HCT116 (cell line): ENCODE measurements around the gene ALDH4A1. TPM values are rescaled to one million over a fixed set of nuclear protein-coding genes. Genes with fewer than 3 reads are reported as not detected.

ENCODE experiments used
- ATAC-seq: fragments of 200-7000 bp; cut with Tn5 transposase; 2 replicates; pipeline ENCODE4 v1.9.1; 2020; ENCODE audit warnings: mild to moderate bottlenecking, moderate library complexity
- BruUV-seq: library from RNA; stranded (reverse); fragments of 400-500 nt; replicated peaks from 2 replicates; lab custom pipeline; 2021; lab: Mats Ljungman, UMichigan
- CTCF ChIA-PET: fragments of 300-600 bp; sonication (Branson Sonifier 250); formaldehyde crosslinking; loops from one replicate; lab custom pipeline; 2021; ENCODE audit warnings: antibody characterized with exemption; lab: Charles Lee
- POLR2A ChIA-PET: fragments of 300-600, 350-600 bp; sonication (Branson Sonifier 250); formaldehyde crosslinking; loops from one replicate; lab custom pipeline; 2021; ENCODE audit warnings: antibody characterized with exemption; lab: Charles Lee
- RAD21 ChIA-PET, 2 experiments: fragments of 300-600 bp; sonication (Branson Sonifier 250); formaldehyde crosslinking; loops; one replicate each; lab custom pipeline; 2023; ENCODE audit warnings: low total read pairs in 2 of 2; ENCODE audit not compliant: uncharacterized antibody in 2 of 2, unreplicated experiment in 2 of 2, low non-redundant PET in 1 of 2; lab: Charles Lee
- DNase-seq: peaks from one replicate; pipeline ENCODE4 v3.0.0-alpha.2; 2010; ENCODE audit warnings: low read depth, low spot score
- H2AFZ ChIP-seq: fragments of 200-600 bp; shearing (Covaris generic), sonication (generic); 2 replicates; pipeline ENCODE4 v1.6.1; 2017; ENCODE audit warnings: low read depth, mixed run types, mixed read lengths, antibody characterized with exemption, low read length; ENCODE audit not compliant: poor library complexity, severe bottlenecking
- H3K27ac ChIP-seq: 2 replicates; pipeline ENCODE4 v1.5.1; 2012; ENCODE audit warnings: low read depth, low read length
- H3K27me3 ChIP-seq: fragments of 200-600 bp; sonication (generic); 2 replicates; pipeline ENCODE4 v1.6.1; 2016; ENCODE audit warnings: mixed run types, low read length, mixed read lengths; ENCODE audit not compliant: insufficient read depth
- H3K36me3 ChIP-seq, 2 experiments: fragments of 200-500 bp in 1 of 2; fragments of 200-600 bp in 1 of 2; sonication (Bioruptor generic) in 1 of 2; sonication (generic) in 1 of 2; 2 replicates each; pipeline versions ENCODE4 v1.5.1 to v1.6.1; 2014 to 2016; ENCODE audit warnings: low read length in 2 of 2, inconsistent platforms in 1 of 2, mixed read lengths in 1 of 2, mixed run types in 1 of 2; ENCODE audit not compliant: insufficient read depth in 2 of 2, control insufficient read depth in 1 of 2
- H3K4me1 ChIP-seq, 2 experiments: fragments of 200-600 bp in 1 of 2; sonication (generic) in 1 of 2; 2 replicates each; pipeline versions ENCODE4 v1.5.1 to v1.6.1; 2012 to 2017; ENCODE audit warnings: low read length in 2 of 2, inconsistent platforms in 1 of 2, mild to moderate bottlenecking in 1 of 2, mixed read lengths in 1 of 2, mixed run types in 1 of 2, moderate library complexity in 1 of 2; ENCODE audit not compliant: insufficient read depth in 2 of 2, control insufficient read depth in 1 of 2
- H3K4me2 ChIP-seq: fragments of 200-600 bp; sonication (generic); 2 replicates; pipeline ENCODE4 v1.6.1; 2017; ENCODE audit warnings: mixed run types, low read length, mixed read lengths
- H3K4me3 ChIP-seq, 2 experiments: fragments of 200-600 bp in 1 of 2; sonication (generic) in 1 of 2; replicated peaks in 1 of 2; 2 replicates each; pipeline ENCODE4 v1.5.1; 2011 to 2016; ENCODE audit warnings: low read length in 2 of 2, control low read depth in 1 of 2, low read depth in 1 of 2, mild to moderate bottlenecking in 1 of 2, mixed read lengths in 1 of 2, mixed run types in 1 of 2
- H3K79me2 ChIP-seq: fragments of 200-600 bp; sonication (generic); 2 replicates; pipeline ENCODE4 v1.6.1; 2017; ENCODE audit warnings: mild to moderate bottlenecking, mixed run types, low read length, moderate library complexity, mixed read lengths; ENCODE audit not compliant: insufficient read depth
- H3K9ac ChIP-seq: fragments of 200-600 bp; sonication (generic); 2 replicates; pipeline ENCODE4 v1.6.1; 2016; ENCODE audit warnings: low read length, mixed read lengths
- H3K9me2 ChIP-seq: fragments of 200-600 bp; sonication (generic), shearing (Covaris generic); 2 replicates; pipeline ENCODE4 v1.6.1; 2017; ENCODE audit warnings: mixed run types, mild to moderate bottlenecking, moderate library complexity; ENCODE audit not compliant: insufficient read depth
- H3K9me3 ChIP-seq, 2 experiments: fragments of 200-500 bp in 1 of 2; fragments of 200-600 bp in 1 of 2; sonication (Bioruptor generic) in 1 of 2; sonication (generic) in 1 of 2; 2 replicates each; pipeline ENCODE4 v1.6.1; 2014 to 2017; ENCODE audit warnings: low read length in 2 of 2, mixed read lengths in 2 of 2, inconsistent platforms in 1 of 2, low read depth in 1 of 2, mild to moderate bottlenecking in 1 of 2, mixed run types in 1 of 2, moderate library complexity in 1 of 2; ENCODE audit not compliant: control insufficient read depth in 1 of 2, insufficient read depth in 1 of 2
- H4K20me1 ChIP-seq: fragments of 200-600 bp; sonication (generic), shearing (Covaris generic); 2 replicates; pipeline ENCODE4 v1.6.1; 2017; ENCODE audit warnings: mixed run types, mild to moderate bottlenecking, moderate library complexity; ENCODE audit not compliant: insufficient read depth
- ATF3 ChIP-seq: IDR thresholded peaks from 2 replicates; pipeline ENCODE4 v1.6.1; 2012
- CBX3 ChIP-seq: IDR thresholded peaks from 2 replicates; pipeline ENCODE4 v1.6.1; 2012; ENCODE audit warnings: low read depth
- CEBPB ChIP-seq: IDR thresholded peaks from 2 replicates; pipeline ENCODE4 v1.6.1; 2012; ENCODE audit warnings: low read depth
- CTCF ChIP-seq, 3 experiments: fragments of 200-600 bp in 1 of 3; sonication (generic) in 1 of 3; IDR thresholded peaks in 2 of 3; conservative IDR thresholded peaks in 1 of 3; 2 replicates each; pipeline ENCODE4 v1.5.1; 2012 to 2017; ENCODE audit warnings: low read depth in 2 of 3, low read length in 2 of 3, antibody characterized with exemption in 1 of 3, borderline replicate concordance in 1 of 3, control low read depth in 1 of 3, mild to moderate bottlenecking in 1 of 3, mixed read lengths in 1 of 3, mixed run types in 1 of 3, moderate library complexity in 1 of 3; ENCODE audit not compliant: insufficient read depth in 1 of 3
- EGR1 ChIP-seq: IDR thresholded peaks from 2 replicates; pipeline ENCODE4 v1.6.1; 2012; ENCODE audit warnings: low read depth
- EZH2phosphoT487 ChIP-seq: fragments of 200-600 bp; IDR thresholded peaks from 2 replicates; pipeline ENCODE4 v1.6.1; 2018; ENCODE audit warnings: antibody characterized with exemption, borderline replicate concordance
- FOSL1 ChIP-seq: IDR thresholded peaks from 2 replicates; pipeline ENCODE4 v1.6.1; 2012; ENCODE audit warnings: low read depth
- JUND ChIP-seq: IDR thresholded peaks from 2 replicates; pipeline ENCODE4 v1.6.1; 2012
- MAX ChIP-seq: IDR thresholded peaks from 2 replicates; pipeline ENCODE4 v1.6.1; 2012
- POLR2A ChIP-seq: IDR thresholded peaks from 2 replicates; pipeline ENCODE4 v1.7.0; 2011; ENCODE audit warnings: borderline replicate concordance; ENCODE audit not compliant: insufficient read depth, insufficient read length; ENCODE audit errors: extremely low read depth
- POLR2AphosphoS5 ChIP-seq: IDR thresholded peaks from 2 replicates; pipeline ENCODE4 v1.6.1; 2011; ENCODE audit warnings: mild to moderate bottlenecking, low read depth, low read length, moderate library complexity
- RAD21 ChIP-seq: IDR thresholded peaks from 2 replicates; pipeline ENCODE4 v1.6.1; 2012; ENCODE audit warnings: low read depth, mild to moderate bottlenecking
- SIN3A ChIP-seq: IDR thresholded peaks from 2 replicates; pipeline ENCODE4 v1.6.1; 2012; ENCODE audit warnings: low read depth
- SP1 ChIP-seq: IDR thresholded peaks from 2 replicates; pipeline ENCODE4 v1.6.1; 2012; ENCODE audit warnings: low read depth
- TCF7L2 ChIP-seq: IDR thresholded peaks from 2 replicates; pipeline ENCODE4 v1.7.0; 2011; ENCODE audit warnings: borderline replicate concordance, inconsistent platforms; ENCODE audit not compliant: insufficient read depth, insufficient read length; ENCODE audit errors: extremely low read depth
- ZFX ChIP-seq: fragments of 450-650 bp; IDR thresholded peaks from 2 replicates; pipeline ENCODE4 v1.6.1; 2017
- ZNF274 ChIP-seq: fragments of 200-500 bp; sonication (Bioruptor generic); IDR thresholded peaks from 2 replicates; pipeline ENCODE4 v1.6.1; 2014; ENCODE audit warnings: mild to moderate bottlenecking, low read depth, low read length, inconsistent platforms
- intact Hi-C: fragments of 100-400 bp; cut with micrococcal nuclease; formaldehyde crosslinking; loops from 2 replicates; pipeline ENCODE4 v1.10.0; 2022
- total RNA-seq: library from RNA; stranded (reverse); gene quantifications from one replicate; pipeline ENCODE4 v1.2.1, GENCODE V29; 2021; ENCODE audit not compliant: unreplicated experiment
- TF ChIP-seq, protein P1 (sequence below): IDR thresholded peaks from 2 replicates; pipeline ENCODE4 v1.6.1; 2012; ENCODE audit warnings: low read depth

ALDH4A1 gene
- total RNA-seq, 1 experiment from 2014 or later, result 12.6 TPM

DNA sequence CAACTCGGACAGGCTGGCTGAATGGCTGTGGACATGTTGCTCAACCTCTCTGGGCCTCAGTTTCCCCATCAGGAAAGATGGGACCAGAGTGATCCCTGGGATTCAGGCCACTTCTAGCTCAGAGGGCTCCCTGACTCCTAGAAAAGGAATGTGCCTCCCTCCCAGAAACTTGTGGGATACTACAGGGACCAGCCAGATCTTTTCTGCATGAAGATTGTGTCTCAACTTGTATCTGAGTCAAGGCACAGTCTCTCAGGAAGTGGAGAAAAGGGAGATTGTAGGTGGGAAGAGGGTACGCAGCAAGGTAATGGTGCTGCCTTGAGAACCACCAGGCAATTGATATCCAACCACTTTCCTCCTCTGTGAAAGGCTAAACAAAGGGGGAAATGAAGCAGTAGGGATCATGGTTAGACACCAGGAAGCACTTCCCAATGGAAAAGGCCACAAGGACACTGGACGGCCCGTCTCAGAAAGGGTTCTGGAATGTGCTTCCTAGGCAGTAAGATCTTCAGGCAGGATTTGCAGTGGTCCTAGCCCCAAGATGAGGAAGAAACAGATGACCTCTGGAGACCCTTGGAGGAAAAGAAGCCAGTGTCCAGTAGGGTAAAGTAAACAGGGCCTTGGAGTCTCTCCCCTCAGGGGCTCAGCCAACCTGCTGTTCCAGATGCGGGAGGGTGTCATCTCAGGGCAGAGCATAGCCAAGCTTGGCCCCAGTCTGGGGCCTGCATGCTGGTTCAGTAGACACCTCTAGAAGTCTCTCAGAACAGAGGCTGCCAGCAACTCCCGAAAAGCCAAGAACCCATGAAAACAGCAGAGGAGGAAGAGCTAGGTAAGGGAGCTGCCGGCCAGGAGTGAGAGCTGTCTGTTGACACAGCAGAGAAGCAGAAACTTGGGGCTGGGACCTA, 37.3 kb upstream of the ALDH4A1 start:
- H3K79me2 ChIP-seq, result peaks cover 93% of the 10 kb centered on the region
- H3K9me2 ChIP-seq, result no peaks in the 10 kb centered on the region
- no peak for DNase-seq
- POLR2A ChIA-PET, result interaction anchor here (3.2 kb wide), 1 partner anchor 13 kb away, joined by 13 read pairs; no protein-coding TSS in a partner anchor
- CTCF ChIA-PET, result no interaction called here
- no peak overlapping the region for H2AFZ ChIP-seq
- TF ChIP-seq ZFX (no peak), EZH2phosphoT487 (no peak), MAX (no peak), RAD21 (no peak), CTCF (IDR thresholded peaks at IDR 0.05 in 2 of 3, conservative IDR thresholded peaks at IDR 0.05 in 1 of 3; ENCODE audit: borderline replicate concordance in 1 of 3, insufficient read depth in 1 of 3, low read depth in 2 of 3, low read length in 2 of 3) (no peak), POLR2AphosphoS5 (no peak), ZNF274 (no peak), CBX3 (no peak), POLR2A (no peak), SIN3A (no peak), JUND (no peak), SP1 (no peak), CEBPB (no peak), TCF7L2 (no peak), ATF3 (no peak), EGR1 (no peak), FOSL1 (no peak)
- TF ChIP-seq, protein P1, sequence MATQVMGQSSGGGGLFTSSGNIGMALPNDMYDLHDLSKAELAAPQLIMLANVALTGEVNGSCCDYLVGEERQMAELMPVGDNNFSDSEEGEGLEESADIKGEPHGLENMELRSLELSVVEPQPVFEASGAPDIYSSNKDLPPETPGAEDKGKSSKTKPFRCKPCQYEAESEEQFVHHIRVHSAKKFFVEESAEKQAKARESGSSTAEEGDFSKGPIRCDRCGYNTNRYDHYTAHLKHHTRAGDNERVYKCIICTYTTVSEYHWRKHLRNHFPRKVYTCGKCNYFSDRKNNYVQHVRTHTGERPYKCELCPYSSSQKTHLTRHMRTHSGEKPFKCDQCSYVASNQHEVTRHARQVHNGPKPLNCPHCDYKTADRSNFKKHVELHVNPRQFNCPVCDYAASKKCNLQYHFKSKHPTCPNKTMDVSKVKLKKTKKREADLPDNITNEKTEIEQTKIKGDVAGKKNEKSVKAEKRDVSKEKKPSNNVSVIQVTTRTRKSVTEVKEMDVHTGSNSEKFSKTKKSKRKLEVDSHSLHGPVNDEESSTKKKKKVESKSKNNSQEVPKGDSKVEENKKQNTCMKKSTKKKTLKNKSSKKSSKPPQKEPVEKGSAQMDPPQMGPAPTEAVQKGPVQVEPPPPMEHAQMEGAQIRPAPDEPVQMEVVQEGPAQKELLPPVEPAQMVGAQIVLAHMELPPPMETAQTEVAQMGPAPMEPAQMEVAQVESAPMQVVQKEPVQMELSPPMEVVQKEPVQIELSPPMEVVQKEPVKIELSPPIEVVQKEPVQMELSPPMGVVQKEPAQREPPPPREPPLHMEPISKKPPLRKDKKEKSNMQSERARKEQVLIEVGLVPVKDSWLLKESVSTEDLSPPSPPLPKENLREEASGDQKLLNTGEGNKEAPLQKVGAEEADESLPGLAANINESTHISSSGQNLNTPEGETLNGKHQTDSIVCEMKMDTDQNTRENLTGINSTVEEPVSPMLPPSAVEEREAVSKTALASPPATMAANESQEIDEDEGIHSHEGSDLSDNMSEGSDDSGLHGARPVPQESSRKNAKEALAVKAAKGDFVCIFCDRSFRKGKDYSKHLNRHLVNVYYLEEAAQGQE, result no peak
- H4K20me1 ChIP-seq, result peaks cover 4% of the 10 kb centered on the region; the same call in 1 of the 2 replicates
- H3K27ac ChIP-seq, result no peak overlapping the region
- RAD21 ChIA-PET, result no interaction called here
- H3K4me2 ChIP-seq, result no peak overlapping the region
- no peak for ATAC-seq
- no TSS peak for BruUV-seq
- H3K9me3 ChIP-seq, result no peaks in the 10 kb centered on the region
- H3K36me3 ChIP-seq, result no peaks in the 10 kb centered on the region
- H3K4me1 ChIP-seq, result peaks cover 18 to 54% of the 10 kb centered on the region in 2 experiments; a peak in 3 of 4 replicates
- H3K4me3 ChIP-seq, result no peak overlapping the region
- H3K27me3 ChIP-seq, result no peaks in the 10 kb centered on the region
- intact Hi-C loops, result no loop called here
- no peak overlapping the region for H3K9ac ChIP-seq
